GM12874 (cell line): Measurements from ENCODE around the gene STK33.

Source experiments
- TF ChIP-seq, protein P1 (sequence below): IDR thresholded peaks from 2 replicates; pipeline ENCODE4 v1.5.1; 2011; ENCODE audit warnings: low read depth, mild to moderate bottlenecking, control low read depth, low read length, moderate library complexity; ENCODE audit not compliant: insufficient read depth

STK33 gene

DNA sequence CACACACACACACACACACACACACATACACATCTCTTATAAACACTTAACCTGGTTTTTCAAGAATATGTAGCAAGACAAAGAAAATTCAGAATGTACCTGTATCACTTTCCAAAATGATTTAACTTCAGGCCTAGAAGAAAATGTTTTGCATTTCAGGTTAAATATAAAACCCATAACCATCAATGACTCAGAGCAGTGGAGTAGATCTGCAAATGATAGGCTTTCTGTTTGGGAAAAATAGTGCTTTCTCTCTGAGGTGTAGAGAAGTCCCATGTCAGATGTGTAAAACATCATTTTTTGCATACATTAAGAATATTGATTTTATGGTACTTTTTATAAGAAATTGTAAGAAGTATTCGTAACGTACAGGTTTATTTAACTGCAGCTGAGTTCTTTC lies 116.9 kb downstream of the STK33 start:
- TF ChIP-seq, protein P1, sequence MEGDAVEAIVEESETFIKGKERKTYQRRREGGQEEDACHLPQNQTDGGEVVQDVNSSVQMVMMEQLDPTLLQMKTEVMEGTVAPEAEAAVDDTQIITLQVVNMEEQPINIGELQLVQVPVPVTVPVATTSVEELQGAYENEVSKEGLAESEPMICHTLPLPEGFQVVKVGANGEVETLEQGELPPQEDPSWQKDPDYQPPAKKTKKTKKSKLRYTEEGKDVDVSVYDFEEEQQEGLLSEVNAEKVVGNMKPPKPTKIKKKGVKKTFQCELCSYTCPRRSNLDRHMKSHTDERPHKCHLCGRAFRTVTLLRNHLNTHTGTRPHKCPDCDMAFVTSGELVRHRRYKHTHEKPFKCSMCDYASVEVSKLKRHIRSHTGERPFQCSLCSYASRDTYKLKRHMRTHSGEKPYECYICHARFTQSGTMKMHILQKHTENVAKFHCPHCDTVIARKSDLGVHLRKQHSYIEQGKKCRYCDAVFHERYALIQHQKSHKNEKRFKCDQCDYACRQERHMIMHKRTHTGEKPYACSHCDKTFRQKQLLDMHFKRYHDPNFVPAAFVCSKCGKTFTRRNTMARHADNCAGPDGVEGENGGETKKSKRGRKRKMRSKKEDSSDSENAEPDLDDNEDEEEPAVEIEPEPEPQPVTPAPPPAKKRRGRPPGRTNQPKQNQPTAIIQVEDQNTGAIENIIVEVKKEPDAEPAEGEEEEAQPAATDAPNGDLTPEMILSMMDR: no peak

DNA sequence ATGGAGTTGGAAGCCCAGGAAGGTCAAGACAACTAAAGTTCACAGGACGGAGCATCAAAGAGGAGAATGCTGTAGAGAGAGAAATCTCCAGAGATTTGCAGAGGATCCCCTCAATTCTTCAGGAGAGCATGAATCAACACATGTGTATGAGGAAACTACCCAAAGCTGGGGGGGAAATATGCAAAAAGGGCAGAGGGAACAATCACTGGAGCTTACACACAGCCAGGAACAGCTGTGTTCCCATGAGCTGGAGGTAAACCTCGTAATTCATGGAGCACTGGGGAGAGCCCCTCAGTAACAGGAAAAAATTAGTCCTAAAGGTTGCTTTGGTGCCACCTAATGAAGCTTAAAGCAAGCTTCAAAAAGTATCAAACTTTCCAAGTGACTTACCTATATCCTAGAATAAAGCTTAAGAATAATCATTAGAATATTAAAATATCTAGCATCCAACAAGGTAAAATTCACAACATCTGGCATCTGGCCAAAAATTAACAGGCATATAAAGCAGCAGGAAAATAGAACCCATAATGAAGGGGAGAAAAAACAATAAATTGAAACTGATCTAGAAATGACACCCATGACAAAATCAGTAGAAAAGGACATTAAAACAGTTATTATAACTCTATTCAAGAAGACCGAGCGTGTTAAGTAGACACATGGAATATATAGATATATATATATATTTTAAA lies 134.2 kb downstream of the STK33 start:
- TF ChIP-seq, protein P1: no peak

DNA sequence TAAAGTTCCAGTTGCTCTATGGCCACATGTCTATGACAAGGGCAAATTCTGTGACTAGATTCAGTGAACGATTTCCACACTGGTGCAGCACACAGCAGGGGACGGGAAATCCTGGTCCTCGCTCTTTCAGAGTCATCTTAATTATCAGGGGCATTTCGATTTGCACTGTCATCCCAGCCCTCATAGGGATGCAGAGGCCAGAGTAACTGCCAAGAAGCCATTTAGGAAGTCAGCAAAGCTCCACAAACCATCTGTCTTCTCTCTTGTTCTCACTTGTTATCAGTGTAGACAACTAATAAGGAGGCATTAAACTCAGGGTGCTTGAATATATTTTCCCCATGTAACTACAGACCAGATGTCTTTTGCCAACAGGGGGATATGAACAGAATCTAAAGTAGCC lies 151.7 kb downstream of the STK33 start:
- TF ChIP-seq, protein P1: no peak

DNA sequence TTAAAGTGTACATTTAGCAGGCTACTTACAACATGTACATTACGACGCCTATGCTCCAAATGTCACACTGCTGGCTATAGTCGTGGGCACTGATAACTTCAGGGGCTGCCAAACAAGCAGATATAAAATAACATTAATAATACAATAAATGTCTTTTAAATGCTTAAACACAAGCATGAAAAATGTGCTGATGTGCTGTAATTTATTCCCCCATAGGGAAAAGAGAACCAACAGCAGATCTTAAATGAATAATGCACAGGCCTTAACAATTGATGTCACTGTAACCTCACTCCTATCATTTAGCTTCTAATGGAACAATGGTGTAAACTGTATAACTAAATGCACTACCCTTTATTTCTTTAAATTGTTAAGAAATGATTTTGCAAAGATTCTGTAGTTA lies 153.4 kb downstream of the STK33 start:
- TF ChIP-seq, protein P1: no peak

DNA sequence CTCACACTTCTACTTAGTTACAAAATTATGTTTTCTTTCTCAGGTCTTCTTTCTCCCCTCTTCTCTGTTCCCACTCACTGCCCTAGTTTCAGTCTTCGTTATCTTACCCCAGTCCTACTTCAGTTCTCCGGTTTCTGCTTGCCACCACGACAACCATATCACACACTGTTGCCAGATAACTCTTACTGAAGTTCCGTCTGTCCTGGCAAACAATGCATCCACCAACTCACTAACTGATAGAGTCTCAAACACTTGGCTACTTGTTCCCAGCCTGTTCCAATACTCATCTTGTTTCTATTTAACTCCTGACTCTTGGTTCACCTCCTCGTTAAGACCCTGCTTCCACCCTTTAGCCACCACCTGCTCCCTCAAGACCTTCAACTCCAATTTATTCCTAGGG lies 164.5 kb downstream of the STK33 start:
- TF ChIP-seq, protein P1: no peak

DNA sequence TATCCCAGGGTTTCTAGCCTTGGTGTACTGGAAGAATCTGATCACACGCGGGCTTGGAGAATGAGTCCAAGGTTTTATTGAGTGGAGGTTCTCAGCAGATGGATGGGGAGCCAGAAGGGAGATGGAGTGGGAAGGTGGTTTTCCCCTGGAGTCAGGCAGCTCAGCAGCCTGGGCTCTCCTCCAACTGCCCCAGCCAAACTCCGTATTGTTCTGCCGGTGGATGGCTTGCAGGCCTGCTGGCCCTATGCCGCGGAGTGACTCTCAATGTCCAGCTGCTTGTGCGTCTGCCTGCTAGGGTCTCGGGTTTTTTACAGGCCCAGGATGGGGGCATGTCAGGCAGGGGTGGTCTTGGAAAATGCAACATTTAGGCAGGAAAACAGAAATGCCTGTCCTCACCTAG lies 168.0 kb downstream of the STK33 start:
- TF ChIP-seq, protein P1: no peak

DNA sequence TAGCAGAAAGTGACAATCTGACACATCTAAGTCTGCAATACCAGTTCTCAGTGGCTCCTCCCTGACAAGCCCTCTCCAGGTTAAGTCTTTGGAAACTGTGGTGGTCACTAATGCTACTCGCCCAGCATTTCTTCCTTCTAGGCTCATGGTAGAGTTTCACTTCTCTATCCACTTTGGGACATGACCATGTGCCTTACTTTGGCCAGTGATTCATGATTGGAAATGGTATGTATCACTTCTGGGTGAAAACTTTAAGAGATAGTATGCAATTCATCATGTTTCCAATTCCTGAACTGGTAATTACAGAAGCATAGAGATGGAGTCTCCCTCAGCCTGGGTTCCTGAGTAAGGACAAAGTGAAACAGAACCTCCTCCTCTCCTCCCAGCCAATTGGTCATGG lies 178.8 kb downstream of the STK33 start:
- TF ChIP-seq, protein P1: no peak
